GM18511 (cell line): ENCODE data around the gene LBP.
"Not testable (repeated sequence)": the region's sequence is repeated elsewhere in the genome, so short reads cannot be mapped to it uniquely, and the experiment has no call there.

ENCODE experiments used
- ATAC-seq: cut with Tn5 transposase; IDR thresholded peaks from one replicate; pipeline ENCODE4 v1.9.1; 2021; ENCODE audit warnings: mild to moderate bottlenecking, moderate library complexity; ENCODE audit not compliant: unreplicated experiment

Gene LBP

DNA sequence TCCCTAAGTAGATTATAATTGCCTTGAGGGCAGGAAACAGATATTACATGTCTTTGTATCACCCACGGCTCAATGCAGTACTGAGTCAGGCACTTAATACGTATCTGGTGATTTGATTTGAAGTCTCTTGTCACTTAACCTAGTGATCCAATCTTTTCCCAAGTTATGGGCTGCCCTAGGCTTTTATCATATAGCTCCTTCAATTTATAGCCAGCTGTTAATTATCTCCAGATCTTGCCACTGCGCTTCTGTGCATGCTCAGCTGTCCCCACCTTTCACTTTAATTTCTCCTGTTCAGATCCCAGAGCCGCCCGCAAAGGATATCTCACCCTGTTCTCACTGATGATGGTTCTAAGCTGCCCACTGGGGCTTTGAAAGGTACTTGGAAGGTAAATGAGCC, 47.0 kb downstream of the LBP start:
- ATAC-seq, result no peak

DNA sequence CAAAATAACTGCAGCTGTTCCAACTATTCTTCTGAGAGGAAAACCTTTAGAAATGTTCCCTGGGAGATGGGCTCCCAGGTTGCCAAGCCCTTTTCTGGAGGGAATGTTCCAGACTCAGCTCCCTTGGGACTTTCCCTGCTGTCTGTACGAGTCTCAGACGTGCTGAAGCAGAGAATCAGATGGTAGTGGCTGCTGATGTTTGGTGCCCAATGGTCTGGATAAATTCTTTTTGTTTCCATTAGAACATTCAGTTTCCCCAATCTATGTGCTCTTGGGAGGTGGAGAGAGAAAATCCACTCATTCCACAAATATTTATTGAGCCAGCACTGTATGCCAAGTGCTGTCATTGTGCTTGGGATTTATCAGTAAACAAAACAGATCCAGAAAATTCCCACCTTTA, 48.9 kb downstream of the LBP start:
- no peak for ATAC-seq

DNA sequence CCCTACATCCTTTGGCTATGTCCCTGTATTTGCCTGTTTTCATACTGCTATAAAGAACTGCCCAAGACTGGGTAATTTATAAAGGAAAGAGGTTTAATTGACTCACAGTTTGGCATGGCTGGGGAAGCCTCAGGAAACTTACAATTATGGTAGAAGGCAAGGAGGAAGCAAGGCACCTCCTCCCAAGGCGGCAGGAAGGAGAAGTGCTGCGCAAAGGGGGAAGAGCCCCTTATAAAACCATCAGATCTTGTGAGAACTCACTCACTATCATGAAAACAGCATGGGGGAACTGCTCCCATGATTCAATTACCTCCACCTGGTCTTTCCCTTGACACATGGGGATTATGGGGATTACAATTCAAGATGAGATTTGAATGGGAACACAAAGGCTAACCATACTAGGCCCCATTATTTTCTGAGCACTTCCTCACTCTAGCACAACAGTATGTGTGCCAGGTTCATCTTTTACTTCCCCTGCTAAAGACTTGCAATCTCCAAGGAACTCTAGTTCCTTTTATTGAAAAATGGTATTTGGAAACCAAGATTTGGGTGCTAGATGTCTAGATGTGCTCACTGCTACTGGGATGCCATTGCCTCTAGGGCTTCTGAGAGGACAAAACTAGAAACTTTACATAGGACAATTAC, 49.6 kb downstream of the LBP start:
- ATAC-seq, result not testable (repeated sequence)

DNA sequence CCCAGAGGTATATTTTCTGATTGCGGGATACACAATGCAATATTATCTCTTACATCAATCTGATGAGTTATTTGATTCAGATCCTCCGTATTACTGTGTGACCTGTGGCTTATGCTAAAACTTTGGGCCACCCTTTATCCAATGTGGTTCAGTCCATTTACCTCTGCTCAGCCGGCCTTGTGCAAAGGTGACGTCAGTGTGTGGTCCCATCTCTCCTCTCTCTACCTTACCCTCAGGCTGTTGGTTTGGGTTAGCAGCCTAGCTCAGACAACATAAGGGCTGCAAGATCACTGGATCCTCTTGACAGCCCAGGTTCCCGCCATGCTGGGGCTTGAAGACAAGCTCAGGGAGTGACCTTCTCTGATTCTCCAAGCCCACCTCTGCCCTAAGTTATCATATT, 55.8 kb downstream of the LBP start:
- ATAC-seq, result no peak

DNA sequence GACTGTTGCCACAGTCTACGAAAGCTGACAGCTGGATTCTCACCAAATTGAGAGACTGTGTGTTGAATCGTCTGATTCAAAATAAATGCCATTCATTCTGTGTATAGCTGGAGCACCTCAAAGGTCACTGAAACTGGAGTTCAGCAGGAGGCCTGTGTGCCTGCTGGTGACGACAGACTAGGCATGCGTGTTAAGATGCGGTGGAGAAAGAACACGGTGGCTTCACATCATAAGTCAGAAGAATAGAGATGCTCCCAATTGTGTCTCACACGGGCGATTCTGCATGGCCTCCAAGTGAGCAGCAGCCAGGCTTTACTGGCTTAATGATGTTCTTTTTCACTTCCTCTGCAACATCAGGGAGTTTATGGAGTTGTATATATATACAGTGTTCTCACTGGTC, 56.5 kb downstream of the LBP start:
- ATAC-seq, result no peak

DNA sequence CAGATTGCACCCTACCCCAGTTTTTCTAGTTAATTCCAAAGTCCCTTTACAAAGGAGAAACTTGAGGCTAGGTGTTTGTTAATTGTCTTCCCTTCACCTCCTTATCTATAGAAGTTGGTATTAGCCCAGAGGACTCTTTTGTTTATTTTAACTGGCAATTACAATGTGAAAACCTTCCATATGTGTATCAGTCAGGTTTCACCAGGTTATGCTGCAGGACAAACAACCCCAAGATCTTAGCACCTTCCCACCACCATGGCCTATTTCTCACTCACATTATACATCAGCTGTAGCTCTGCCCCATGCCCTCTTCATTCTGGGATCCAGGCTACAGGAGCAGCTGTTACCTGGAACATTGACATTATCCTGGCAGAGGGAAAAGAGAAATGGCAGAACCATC, 57.7 kb downstream of the LBP start:
- ATAC-seq, result no peak

DNA sequence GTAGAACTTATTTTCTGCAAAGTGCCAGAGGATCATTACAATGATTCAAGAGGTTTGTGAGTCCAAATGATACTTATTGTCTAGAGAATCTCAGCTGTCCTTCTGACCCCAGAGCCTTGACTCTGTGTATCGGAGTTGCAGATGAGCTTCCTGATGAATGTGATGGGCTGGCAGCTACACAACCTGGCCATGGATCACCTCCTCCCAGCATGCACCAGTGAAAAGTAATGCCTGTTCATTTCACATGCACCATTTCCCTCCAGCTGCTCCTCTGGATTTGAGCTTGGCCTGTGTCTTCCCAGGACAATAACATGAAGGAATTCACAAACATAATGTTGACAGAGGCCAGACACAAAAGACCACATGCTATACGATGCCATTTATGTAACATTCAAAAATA, 58.9 kb downstream of the LBP start:
- ATAC-seq, result no peak

DNA sequence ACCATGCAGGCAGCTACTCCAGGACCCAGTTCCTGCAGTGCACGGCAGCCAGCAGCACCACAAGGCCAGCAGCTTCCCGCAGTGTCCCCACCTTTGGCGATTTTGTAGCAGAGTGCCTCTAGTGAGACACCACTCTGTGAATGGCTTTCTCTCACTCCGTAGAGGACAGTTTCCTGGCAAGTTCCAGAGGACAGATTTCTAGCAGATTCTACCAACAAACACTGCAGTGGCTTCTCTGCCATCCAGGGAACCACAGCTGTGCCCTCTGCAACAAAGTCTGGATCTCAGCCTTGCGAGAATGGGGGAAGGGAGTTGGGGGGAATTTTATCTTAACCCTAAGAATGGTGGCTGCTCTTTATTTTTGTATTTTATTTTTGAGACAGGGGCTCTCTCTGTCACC, 60.2 kb downstream of the LBP start:
- no peak for ATAC-seq

DNA sequence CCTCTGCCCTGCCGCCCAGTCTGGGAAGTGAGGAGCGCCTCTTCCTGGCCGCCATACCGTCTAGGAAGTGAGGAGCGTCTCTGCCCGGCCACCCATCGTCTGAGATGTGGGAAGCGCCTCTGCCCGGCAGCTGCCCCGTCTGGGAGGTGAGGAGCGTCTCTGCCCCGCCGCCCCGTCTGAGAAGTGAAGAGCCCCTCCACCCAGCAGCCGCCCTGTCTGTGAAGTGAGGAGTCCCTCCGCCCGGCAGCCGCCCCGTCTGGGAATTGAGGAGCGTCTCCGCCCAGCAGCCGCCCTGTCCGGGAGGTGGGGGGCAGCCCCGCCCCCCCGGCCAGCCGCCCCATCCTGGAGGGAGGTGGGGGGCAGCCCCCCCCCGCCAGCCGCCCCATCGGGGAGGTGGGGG, 61.0 kb downstream of the LBP start:
- ATAC-seq, result no peak

DNA sequence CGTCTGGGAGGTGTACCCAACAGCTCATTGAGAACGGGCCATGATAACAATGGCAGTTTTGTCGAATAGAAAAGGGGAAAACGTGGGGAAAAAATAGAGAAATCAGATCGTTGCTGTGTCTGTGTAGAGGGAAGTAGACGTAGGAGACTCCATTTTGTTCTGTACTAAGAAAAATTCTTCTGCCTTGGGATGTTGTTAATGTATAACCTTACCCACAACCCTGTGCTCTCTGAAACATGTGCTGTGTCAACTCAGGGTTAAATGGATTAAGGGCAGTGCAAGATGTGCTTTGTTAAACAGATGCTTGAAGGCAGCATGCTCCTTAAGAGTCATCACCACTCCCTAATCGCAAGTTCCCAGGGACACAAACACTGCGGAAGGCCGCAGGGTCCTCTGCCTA, 61.5 kb downstream of the LBP start:
- ATAC-seq, result not testable (repeated sequence)

DNA sequence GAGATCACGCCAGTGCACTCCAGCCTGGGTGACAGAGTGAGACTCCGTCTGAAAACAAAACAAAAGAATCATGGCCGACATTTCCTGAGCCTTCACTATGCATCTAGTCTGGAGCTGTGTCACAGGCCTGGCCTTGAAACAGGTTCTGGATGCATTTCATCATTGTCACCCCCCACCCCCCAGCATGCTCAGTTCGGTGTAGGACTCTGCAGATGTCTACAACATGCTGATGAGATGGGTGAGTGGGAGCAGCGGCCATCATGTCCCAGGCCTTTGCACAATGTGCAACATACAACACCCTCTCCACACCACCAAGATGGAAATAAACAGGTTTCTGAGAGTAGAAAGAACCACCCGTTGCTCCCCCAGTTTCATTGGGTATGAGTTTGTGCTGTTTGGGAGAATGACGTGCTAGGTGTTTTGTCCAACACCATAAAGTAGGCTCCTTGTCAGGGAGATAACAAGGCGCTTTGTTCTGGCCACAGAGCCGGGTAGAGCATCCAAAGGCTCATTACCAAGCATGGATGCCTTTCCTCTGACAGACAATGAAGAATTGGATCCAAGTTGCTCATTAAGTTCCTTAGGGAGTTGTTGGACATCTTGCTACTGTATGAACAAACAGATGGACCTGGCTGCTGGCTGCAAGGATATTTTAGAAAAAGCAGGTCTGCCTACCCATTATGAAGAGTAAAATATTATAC, 66.7 kb downstream of the LBP start:
- no peak for ATAC-seq

DNA sequence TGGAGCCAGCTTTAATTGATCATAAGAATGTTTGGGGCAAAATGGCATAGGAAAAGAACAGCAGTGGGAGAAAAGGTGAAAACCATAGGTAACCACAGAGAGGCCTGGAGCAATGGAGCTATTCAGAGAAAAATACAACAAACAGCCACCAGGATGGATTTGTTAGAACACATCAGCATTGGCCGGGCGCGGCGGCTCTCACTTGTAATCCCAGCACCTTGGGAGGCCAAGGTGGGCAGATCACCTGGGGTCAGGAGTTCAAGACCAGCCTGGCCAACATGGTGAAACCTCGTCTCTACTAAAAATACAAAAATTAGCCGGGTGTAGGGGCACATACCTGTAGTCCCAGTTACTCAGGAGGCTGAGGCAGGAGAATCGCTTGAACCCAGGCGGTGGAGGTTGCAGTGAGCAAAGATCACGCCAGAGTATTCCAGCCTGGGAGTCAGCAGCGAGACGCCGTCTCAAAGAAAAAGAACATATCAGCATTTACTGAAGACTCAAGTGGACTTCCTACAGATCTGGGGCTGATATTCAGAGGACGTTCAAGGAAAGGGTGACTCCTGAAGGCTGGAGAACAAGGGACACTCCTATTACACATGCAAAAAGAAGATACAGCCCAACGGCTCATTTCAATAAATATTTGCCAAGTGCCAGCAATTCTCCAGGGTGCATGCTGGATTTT, 68.6 kb downstream of the LBP start:
- ATAC-seq, result no peak

DNA sequence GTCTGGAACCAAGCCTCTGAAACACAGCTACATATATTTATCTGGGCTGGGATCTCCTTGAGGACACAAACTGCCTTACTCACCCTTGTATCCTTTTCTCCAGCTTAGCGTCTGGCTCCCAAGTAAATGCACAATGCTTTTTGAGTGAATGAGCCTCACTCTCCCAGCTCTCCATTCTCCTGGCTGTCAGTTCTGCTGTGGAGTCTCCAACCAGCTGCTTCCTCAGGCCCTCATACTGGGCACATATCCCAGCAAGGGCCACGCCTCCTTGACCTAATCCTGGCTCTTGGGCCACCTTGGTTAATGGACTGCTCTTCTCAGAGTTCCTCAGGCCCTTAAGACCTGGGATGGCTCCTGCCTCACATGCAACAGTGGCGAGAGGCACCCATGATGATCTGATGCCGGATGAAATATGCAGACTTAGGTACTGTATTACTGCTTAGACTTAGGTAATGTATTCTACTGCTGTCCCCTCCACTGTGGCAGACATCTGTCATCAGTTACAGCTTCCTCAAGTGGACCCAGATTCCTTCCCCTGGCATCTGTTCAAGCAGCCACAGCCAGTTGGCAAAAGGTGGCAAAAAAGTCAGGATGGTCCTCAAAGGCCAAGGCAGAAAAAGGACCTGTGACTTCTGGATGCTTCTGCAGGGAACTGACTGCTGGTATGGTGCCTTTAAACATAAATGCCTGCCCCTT, 72.4 kb downstream of the LBP start:
- ATAC-seq, result no peak

DNA sequence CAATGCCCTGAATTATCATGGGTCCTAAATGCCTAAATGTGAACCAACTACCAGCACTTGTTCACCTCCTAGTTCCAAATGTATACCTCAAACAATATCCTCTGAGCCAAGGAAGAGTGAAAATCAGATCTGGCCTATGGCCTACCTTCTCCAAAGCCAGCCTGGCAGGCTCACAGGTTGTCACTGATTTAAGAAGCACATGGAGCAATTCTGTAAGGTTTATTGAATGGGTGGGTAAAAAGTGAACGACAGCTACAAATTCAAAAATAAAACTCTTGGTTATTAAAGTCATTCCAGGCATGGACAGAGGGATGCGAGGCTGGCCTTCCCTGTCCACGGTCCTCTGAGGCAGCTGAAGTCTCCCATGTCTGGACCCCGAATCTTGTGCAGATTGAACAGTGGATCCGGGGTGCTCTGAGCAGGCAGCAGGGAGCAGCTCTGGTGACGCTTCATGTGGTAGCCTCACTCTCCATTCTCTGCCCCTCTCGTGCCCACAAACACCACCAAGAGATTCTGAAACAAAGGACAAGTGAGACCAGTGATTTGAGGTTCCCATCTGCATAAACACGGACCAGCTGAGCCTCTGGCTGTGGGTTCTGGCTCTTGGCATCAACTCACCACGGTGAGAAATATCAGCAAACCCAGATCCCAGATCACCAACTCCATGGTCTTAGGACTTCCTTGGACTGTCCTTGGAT, 74.3 kb downstream of the LBP start:
- ATAC-seq, result no peak

DNA sequence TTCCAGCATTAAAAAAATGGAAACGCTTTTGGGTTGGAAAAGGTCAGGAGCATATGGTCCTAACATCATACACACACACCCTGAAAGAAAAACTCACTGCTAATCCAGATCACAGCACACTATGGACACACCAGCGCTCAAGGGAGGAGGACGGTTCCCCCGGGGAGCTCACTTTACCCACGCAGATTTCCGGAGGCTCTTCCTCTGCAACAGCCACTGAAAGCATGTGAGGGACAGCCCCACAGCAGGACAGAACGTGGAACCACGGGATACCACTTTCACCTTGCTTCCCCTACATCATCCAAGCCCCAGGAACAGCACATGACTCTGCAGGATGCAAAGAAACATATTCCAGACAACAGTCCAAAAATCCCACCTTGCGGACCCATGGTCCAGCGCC, 75.6 kb downstream of the LBP start:
- no peak for ATAC-seq

DNA sequence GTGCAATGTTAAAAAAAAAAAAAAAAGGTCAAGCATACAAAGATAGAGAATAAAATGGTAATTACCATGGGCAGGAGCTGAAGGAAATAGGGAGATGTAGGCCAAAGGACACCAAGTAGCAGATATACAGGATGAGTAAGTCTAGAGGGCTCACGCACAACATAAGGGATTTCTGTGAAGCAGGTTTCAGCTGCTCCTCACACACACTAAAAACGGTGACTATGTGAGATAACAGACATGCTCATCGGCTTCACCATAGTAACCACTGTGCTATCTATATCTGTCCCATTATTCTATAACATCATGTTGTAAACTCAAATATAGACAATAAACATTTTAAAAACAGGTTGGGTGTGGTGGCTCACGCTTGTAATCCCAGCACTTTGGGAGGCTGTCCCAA, 77.3 kb downstream of the LBP start:
- ATAC-seq, result no peak

DNA sequence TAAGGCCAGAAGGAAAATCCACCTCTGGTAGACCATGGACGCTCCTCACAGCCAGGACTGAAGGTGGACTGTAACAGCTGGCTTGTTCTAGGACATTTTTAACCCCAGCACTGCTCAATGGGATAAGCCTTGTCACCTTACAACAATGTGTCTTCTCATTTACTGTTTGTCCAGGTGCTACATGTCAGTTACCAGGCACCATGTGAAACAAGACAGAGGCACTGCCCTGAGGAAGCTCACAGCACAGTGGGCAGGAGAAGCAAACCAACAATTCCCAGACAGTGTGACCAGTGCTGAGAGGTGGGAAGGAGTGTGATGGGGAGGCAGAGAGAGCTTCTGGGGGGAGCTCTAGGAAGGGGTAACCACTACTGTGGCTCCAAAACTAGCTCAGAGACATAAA, 78.1 kb downstream of the LBP start:
- no peak for ATAC-seq

DNA sequence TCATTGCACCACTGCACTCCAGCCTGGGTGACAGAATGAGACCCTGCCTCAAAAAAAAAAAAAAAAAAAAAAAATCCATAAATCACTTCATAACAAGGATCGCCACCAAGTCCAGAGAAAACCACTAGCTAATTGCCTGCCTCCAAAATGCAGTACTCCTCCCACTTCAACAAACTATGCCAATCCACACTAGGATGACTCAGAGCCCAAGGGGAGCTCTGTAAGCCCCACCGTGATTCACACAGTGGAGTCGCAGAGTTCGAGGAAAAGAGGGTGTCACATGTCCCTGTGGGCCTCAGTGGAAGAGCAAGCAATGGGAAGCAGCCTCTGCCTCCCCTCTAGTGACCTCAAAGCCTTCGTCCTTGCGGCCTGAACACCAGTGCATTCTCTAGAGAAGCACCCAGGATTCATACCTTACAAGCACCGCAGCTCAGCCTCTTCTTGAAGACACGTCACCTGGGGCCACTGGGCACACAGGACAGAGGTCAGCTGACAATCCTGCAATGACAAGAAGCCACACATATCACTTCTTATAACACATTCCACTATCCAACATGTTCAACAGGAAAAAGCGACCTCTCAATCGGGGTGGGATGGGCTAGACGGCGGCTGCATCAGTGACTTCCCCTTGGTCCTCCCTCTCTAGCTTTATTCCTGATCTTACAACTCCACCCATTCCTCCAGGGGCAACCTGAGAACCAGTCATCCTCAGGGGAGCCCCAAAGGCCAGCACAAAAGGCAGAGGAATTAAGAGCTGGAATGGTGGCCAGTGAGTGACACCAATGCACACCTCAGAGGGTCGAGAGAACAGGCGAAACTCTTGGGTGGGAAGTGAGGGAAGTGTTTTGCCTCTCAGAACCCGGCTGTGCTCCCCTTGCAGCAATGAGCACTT, 80.0 kb downstream of the LBP start:
- ATAC-seq, result no peak
